ENCODE measurements around the gene CPE.
"Not testable (repeated sequence)": the region's sequence is repeated elsewhere in the genome, so short reads cannot be mapped to it uniquely, and the experiment has no call there.

CPE gene

DNA sequence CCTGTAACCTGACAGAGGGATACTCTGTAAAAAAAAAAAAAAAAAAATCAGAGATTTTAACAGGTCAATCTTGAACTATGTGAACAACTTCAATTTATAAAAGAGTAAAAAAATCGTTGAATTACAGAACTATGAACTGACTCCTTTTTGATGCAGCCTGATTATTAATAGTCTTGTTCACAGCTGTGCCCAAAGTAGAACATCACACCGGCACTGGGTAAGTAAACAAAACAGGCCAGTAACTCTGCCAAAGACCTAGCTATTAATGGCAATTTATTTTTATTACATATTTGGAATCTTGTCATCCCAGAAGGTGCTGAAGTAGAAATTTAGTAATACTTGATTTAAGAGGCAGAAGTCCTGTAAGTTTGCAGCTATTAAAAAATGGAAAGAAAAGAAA, 31.4 kb downstream of the CPE start:
- DNase-seq: no peak

DNA sequence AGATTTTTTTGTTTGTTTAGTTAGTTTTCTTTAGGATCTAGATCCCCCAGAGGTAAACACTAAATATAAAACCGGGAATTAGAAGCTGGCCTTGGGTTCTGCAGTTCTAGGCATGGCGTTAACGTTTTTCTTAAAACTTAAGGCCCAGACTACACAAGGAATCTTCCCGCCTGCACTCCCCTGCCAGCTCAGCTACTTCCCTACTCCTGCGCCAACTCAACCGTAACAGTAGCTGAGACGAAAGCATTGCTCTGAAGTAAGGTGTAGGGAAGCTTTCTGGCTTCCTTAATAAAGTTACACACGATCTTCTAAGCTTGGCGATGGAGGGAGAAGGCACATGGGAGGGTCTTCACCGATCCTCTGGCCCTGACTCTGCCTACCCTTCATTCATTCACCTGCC, 37.1 kb downstream of the CPE start:
- DNase-seq: no peak

DNA sequence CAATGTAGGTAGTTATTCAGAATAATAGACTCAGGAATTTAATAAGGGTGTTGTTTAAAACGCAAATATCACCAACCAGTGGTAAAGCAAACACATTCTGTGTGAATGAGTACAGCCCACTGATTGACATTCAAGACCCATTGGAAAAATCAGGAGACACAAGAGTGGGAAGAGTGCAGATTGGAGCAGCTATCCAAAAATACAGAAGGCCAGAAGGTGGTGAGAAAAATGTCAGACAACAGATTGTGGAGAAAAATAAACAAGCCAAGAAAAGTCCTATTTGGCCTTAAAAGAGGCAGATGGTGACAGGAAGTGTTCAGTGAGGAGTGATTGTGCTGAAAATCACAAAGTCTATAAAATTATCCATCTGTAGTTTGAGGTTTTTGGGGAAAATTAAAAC, 39.3 kb downstream of the CPE start:
- DNase-seq: no peak

DNA sequence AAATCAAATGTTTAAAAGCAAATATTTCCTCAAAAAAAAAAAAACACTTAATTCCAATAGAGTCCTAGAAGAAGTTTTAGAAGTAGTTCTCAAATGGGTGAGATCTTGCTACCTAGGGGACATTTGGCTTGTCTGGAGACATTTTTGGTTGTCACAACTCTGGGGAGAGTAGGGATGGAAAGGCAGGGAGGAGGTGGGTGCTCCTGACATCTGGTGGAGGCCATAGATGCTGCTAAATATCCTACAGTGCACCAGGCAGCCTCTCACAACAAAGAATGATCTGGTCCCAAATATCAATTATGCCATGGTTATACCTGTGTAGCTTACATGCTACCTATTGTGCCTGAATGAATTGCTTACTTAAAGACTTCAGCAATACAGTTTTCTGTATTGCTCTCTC, 46.8 kb downstream of the CPE start:
- DNase-seq: no peak

DNA sequence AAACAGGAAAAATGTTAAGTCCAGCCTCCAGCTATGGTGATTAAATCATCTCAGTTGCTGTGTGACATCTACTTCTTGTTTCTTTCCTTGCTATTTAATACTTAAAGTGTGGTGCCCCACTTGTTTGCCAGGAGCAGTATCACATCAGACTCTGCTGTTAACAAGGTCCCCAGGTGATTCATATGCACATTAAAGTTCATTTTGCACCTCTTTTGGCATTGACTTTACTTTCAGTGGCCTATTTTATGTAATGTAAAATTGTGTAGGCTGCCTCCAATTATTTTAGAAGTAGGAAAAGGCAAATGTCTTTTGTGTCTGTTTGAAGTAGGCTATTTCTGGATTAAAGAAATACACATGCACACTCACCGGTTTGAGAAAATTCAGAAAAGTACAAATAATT, 47.5 kb downstream of the CPE start:
- no peak for DNase-seq

DNA sequence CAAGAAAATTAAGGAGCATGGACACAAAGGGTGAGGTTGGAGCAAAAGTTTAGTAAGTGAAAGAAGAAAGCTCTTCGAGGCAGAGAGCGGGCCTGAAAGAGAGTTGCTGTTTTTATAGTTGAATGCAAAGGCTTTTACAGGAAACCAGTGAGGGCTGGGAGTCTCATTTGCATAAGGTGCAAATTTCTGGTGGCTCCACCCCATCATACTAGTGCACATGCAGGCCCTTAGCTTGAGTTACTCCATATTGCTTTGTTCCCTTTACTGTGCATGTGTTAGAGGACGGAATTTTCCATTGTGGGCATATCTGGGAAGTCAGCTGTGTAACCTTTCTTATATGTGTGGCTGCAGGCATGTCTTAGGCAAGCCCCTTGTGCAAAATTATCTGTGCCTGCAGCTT, 48.0 kb downstream of the CPE start:
- DNase-seq: no peak

DNA sequence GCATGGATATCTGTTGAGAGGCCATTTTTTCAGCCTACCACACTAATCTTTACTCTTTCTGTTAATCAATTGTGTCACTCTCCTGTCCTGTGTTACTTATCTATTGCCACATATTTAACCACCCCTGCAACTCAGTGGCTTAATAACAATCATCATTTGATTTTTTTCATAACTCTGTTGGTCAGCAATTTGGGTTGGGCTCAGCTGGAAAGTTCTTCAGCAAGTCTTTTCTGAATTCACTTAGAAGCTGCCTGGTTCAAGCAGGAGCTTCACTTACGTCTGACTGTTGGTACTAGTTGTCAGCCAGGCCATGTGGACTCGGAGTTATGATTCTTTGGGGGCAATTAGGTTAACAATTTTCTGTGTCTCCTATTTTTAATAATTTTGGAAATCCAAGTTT, 50.1 kb downstream of the CPE start:
- DNase-seq: no peak

DNA sequence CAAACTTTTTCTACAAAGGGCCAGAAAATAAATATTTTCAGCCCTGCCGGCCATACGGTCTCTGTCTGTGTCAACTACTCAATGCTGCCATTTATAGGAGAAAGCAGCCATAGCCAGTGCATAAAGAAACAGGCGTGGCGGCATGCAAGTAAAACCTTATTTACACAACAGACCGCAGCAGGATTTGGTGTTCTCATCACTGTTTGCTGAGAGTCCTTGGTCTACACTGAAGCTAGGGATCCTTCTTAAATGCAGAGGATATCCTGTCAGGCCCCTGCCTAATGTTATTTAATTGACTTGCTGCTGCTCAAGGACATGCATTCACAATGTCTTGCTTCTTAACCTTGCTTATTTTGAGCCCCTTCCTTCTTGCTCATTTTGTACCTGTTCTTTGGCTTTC, 54.7 kb downstream of the CPE start:
- DNase-seq: no peak

DNA sequence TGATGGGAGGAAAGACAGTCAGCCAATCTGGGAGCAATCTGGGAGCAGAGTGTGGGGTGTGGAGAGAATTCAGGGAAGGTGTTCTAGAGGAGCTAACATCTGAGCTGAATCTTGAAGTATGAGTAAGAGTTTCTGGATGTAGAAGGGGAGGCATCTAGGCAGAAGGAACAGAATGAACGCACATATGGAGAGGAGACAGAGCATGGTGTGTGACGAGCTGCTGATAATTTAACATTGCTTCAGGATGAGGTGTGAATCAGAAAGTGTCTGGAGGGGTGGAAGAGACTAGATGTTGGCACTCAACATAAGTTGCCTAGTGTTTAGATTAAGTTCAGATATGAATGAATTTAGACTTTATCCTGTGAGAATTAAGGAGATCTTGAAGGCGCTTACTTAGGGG, 58.9 kb downstream of the CPE start:
- DNase-seq: no peak

DNA sequence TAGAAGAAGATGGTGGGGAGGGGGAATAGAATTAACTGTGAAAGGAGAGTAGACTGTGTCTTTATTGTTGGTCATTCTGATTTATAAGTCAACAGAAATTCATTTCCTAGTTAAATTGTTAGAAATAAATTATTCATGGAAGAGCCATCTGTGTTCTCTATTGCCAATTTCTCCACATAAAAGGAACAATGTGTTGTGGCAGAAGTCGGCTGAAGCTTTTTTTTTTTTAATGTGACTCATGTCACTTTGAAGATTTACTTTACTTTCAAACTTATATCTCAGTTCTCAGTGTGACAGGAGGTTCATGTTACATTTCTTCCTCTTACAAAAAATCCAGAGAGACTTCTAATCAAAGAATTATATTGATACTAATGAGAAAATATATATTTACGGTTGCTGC, 60.5 kb downstream of the CPE start:
- DNase-seq: no peak

DNA sequence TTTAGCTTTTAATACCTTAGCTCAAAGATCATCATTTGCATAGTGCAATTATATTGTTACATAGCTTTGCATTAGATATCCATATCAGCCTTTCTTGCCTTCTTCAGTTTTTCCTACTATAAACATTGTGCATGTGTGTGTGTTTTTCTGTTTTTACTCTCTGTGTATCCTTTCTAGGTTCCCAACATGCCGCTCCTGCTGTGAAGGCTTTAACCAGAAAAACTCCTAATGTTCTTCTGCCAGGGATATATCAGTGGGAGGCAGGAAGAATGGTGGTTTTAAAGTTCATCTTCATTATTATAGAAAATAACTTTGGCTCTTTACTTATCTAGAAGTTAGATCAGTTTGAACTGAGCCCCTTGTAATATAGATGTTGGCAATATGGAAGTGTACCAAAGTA, 61.2 kb downstream of the CPE start:
- no peak for DNase-seq

DNA sequence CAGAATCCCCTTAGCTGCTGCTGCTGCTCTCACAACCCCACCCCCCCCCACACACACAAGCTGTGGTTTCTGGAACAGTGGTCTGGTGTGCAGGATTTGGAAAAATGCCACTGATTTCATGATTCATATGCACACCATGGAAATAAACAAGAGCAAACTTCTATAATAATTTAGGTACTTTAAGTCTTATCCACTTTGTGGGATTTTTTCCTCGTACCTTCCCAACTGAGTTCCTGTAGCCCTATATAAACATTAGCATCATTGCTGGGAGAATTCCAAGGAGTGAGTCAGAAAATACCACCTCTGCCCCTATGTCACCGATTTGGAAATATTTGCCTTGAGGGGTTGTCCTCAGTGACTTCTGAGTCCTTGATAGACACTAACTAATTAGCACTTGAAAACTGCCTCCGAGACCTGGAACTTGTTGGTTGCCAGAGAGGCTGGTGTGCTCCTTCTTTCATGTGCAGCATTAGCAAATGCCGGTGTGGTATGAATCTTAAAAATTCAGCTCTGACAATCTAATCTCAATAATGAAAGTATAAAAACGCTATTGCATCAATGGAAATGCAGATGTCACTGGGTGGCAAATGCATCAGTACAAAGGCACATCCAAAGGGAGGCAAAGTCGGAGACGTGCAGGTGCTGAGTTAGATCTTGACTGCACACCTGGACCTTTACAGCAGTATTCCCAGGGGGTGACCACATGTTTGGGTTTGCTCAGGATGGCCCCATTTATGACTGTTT, 61.8 kb downstream of the CPE start:
- no peak for DNase-seq

DNA sequence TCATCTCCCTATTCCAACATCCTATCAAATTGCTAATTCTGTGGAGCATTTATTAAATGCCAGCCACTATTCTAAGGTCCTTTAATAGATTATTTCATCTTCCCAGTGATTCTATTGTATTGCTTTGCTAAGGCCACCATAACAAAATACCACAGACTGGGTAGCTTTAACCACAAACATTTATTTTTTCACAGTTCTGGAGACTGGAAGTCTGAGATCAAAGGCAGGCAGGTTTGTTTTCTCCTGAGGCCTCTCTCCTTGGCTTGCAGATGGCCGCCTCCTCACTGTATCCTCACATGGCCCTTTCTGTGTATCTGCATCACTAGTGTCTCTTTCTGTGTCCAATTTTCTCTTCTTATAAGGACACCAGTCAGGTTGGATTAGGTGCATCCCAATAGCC, 64.5 kb downstream of the CPE start:
- no peak for DNase-seq

DNA sequence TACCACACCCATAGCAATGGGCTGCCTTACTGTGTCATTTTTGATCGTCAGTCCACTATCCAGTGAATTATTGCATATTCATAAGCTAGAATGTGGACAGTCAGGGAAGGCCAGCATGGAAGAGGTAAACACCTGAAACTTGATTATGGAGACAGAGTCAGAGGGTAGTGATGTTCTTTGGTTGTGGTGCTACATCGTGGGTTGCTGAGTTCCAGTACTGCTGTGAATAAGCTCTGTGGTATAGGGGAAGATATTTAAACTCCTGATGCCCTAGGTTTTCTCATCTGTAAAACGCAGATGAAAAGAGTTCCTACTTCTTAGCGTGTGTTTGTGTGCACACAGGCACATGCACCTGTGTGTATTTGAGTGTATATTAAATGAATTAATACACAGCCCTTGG, 69.9 kb downstream of the CPE start:
- DNase-seq: no peak

DNA sequence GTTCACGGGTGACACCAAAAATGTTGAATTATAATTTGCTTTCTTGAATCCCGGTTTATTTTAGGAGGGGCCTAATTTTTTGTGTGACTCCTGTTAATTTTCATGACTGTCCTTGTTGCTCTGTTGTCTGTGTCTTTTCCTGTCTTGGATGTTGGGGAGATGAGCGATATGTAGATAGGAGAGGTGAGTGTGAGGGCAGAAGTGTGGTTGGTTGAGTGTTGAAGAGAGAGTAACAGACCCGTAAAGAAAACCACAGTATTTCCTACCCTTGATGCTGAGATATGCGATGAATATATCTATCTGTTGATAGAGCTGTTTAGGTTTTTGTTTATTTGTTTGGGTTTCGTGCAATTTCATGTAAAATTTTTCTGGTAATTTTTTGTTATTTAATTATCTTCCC, 70.5 kb downstream of the CPE start:
- DNase-seq: no peak

DNA sequence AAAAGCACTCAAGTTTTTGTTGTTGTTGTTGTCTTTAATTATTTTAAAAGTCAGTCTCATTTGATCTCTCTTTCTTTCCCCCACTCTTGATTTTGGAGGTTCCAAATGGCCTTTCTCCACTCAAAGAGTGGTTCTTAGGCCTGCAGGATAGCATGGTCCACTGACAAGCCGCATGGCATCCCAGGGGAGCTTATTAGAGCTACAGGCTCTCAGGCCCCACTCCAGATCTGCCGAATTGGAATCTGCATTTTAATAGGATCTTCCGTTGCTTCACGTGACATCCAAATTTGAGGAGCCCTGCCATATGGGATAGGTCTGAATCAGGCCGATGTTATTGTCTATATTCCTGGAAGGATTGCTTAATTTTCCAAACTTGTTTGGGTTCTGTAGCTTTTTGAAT, 72.1 kb downstream of the CPE start:
- DNase-seq: no peak

DNA sequence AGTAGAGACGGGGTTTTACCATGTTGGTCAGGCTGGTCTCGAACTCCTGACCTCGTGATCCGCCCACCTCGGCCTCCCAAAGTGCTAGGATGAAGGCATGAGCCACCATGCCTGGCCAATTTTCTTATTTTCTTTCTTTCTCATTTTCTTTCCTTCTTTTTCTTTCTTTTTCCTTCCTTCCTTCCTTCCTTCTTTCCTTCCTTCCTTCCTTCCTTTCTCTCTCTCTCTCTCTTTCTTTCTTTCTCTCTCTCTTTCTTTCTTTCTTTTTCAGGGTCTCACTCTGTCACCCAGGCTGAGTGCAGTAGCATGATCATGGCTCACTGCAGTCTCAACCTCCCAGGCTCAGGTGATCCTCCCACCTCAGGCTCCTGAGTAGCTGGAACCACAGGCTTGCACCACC, 74.3 kb downstream of the CPE start:
- DNase-seq: not testable (repeated sequence)

DNA sequence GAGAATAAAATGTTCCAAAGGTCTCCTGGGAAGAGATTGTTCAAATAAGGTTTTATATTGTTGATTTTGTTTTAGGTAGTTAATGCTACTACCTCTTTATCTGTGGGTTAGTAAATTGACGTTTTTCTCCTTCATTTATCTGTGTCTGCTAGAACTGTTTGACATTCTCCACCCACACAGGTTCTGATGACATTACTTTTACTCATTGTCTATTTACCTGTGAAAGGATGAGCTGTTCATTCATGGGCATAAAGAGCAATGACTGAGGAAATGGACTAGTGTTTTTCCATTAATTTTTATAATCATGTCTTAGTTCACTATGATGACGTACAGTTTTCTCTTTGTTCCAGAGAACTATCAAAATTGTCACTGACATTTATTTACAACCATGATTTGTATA, 75.6 kb downstream of the CPE start:
- no peak for DNase-seq

DNA sequence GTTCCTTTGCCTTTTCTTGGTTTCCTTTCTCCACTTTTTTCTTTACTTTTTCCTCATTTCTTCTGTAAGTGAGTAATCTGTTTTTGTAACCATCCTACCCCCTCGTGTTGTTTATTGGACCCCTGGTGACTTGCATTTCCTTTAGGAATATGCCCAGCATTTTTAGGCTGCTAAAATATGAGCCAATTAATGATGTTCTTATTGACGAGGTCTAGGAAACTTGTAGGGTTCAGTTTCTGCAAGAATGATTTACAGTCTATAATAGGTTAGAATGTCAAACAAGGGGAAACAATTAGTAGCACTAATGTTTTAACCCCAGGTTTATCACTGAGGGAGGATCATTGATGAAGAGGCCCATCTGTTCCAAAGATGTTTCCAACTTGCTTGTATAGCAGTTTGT, 79.0 kb downstream of the CPE start:
- no peak for DNase-seq

DNA sequence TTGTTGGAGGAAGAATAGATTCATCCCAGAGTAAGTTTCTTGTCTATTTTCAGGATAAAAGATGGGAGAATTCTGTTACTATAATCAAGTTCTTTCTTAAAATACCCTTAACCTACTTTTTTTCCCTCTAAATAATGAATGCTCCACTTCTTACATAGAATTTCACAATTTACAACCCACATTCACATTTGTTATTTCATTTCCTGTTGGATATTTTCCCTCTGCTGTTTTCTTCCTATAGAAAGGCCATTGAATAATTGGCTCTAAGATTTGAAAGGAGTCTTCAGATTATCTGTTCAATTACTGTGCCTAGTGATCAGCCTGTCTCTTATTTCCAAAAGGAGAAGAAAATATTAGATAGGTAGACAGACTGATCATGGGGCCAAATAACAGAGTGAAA, 79.7 kb downstream of the CPE start:
- DNase-seq: no peak

DNA sequence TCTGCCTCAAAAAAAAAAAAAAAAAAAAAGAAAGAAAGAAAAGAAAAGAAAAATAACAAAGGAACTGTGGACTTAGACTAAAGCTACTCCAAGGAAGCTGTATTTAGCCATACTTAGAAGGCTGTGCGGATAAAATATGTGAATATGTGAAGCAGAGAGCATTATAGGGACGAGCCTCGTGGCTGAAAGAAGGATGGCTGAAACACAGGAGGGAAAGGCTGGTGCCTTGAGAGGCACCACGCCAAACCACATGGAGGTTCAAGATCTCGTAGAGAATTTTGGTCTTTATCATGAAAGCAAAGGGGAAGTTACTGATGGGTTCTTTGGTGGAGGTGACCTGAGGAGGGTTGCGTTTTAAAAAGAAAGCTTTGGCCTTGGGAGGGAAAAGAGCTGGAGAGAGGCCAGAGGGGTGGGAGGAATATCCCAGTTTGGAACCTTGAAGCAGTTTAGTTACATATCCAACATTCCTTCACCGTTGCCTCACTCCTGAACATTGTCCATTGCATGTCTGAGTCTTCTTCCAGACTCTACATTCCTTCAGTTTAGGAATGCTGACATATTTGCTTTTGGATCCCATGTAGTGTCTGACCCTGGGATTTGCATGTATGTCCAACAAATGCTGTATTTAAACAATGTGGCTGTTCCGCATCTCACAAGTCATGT, 82.5 kb downstream of the CPE start:
- no peak for DNase-seq

DNA sequence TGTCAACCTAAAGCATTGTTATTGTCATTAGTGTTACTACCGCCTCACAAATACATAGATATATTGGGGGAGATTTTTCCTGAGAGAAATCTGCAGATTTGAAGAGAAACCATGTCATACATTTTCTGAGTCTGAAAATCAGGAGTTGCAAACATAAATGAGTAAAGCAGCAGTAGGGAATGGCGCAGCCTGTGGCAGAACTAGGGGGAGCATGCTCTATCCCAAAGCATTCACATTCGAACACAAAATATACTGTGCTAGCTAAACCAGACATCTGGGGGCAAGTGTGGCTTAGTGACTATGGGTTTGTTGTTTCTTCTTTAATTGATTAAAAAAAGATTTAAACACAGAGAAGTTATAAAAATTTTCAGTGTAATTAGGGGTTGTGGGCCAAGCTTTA, 83.2 kb downstream of the CPE start:
- DNase-seq: no peak

DNA sequence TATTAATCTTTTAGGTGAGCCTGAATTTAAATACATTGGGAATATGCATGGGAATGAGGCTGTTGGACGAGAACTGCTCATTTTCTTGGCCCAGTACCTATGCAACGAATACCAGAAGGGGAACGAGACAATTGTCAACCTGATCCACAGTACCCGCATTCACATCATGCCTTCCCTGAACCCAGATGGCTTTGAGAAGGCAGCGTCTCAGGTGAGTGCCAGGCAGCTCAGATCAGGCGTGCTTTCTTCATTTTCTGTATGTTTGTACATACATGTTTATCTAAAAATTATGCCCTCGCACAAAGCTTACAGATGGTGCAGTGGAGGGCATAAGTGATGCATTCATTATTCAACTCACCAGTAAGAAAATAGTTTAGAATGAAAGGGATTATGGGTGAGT, 85.6 kb downstream of the CPE start:
- DNase-seq: no peak

DNA sequence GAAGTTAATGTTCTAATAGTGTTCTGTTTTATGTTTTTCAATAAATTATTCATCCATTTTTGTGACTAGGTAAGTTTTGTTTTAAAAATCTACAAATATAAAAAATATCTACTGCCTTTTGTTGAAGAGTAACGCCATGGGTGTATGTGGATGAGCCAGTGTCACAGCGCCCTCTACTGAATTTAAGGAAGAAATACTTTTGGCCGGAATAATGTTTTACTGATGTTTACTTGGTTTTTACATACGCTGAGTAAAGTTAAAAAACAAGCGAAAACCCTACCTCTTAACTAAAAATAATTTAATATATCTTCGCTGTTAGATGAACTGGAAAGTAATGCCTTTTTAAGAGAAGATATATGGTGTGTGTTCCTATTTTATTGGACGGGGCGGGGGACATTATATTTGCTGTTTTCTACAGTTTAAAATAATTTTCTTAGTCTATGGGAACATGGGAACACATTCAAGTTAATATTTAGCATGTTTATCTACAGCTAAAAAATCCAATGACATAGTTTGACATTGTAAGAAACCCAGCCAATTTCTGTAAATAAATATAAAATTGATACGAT, 86.1 kb downstream of the CPE start:
- DNase-seq: no peak

DNA sequence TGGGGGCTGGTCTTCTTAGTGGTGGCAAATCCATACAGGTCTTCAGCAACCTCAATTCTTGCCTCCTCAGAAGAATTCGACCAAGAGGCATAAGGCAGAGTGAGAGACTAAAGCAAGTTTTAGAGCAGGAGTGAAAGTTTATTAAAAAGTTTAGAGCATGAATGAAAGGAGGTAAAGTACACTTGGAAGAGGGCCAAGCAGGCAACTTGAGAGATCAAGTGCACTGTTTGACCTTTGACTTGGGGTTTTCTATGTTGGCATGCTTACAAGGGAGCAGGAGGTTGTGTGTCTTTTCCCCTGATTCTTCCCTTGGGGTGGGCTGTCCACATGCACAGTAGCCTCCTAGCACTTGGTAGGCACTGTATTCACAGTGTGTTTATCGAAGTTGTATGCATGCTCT, 91.2 kb downstream of the CPE start:
- DNase-seq: no peak
